CD4-positive, alpha-beta T cell (primary cell): ENCODE data around the gene MCRIP2. TPM values are rescaled to one million over a fixed set of nuclear protein-coding genes. Genes with fewer than 3 reads are reported as not detected.

Experiments used
- ATAC-seq: fragments of 200-7000 bp; cut with Tn5 transposase; one replicate; pipeline ENCODE4 v1.10.0; 2022; ENCODE audit warnings: mild to moderate bottlenecking; ENCODE audit not compliant: poor library complexity
- CTCF ChIA-PET: fragments of 350-600 bp; sonication (Branson Sonifier 250); formaldehyde crosslinking; loops from one replicate; lab custom pipeline; 2021; ENCODE audit warnings: antibody characterized with exemption, inconsistent platforms; lab: Charles Lee
- POLR2A ChIA-PET: fragments of 350-600 bp; sonication (Branson Sonifier 250); formaldehyde crosslinking; loops from one replicate; lab custom pipeline; 2021; ENCODE audit warnings: antibody characterized with exemption, inconsistent platforms; lab: Charles Lee
- DNase-seq, 14 experiments: peaks; one replicate each; pipeline ENCODE4 v3.0.0-alpha.2; 2013 to 2020; ENCODE audit warnings: mixed read lengths in 2 of 14
- H3K27ac ChIP-seq, 2 donors: one replicate each; pipeline versions ENCODE4 v1.5.1 to v1.7.0; 2013; ENCODE audit warnings: low read length in 2 of 2, low read depth in 1 of 2, mild to moderate bottlenecking in 1 of 2
- H3K27me3 ChIP-seq, 2 experiments: 1 replicate in 1 of 2; 2 replicates in 1 of 2; pipeline versions ENCODE4 v1.6.1 to v1.7.0; 2013; ENCODE audit warnings: low read length in 2 of 2, control low read depth in 1 of 2, mild to moderate bottlenecking in 1 of 2, moderate library complexity in 1 of 2; ENCODE audit not compliant: insufficient read depth in 2 of 2, control insufficient read depth in 1 of 2
- H3K36me3 ChIP-seq: one replicate; pipeline ENCODE4 v1.6.1; 2013; ENCODE audit warnings: low read length, control low read depth; ENCODE audit not compliant: insufficient read depth
- H3K4me1 ChIP-seq: one replicate; pipeline ENCODE4 v1.6.1; 2013; ENCODE audit warnings: low read length, control low read depth; ENCODE audit not compliant: insufficient read depth
- H3K4me3 ChIP-seq: one replicate; pipeline ENCODE4 v1.5.1; 2013; ENCODE audit warnings: mild to moderate bottlenecking, low read length, moderate library complexity
- H3K9me3 ChIP-seq, 2 experiments: 1 replicate in 1 of 2; 2 replicates in 1 of 2; pipeline versions ENCODE4 v1.6.1 to v1.7.0; 2013; ENCODE audit warnings: low read length in 2 of 2, mild to moderate bottlenecking in 2 of 2, control low read depth in 1 of 2, moderate library complexity in 1 of 2; ENCODE audit not compliant: control insufficient read depth in 1 of 2, insufficient read depth in 1 of 2
- H3K27ac Mint-ChIP-seq: one replicate; pipeline ENCODE4 v1.8.0; 2020; ENCODE audit warnings: mixed read lengths
- H3K27me3 Mint-ChIP-seq: one replicate; pipeline ENCODE4 v1.8.0; 2021; ENCODE audit warnings: mixed read lengths
- H3K36me3 Mint-ChIP-seq: one replicate; pipeline ENCODE4 v1.8.0; 2021; ENCODE audit warnings: low read depth, mixed read lengths
- H3K4me1 Mint-ChIP-seq: one replicate; pipeline ENCODE4 v1.8.0; 2021; ENCODE audit warnings: low read depth, mixed read lengths
- H3K4me3 Mint-ChIP-seq: one replicate; pipeline ENCODE4 v1.8.0; 2020; ENCODE audit warnings: mild to moderate bottlenecking, mixed read lengths
- H3K9me3 Mint-ChIP-seq: one replicate; pipeline ENCODE4 v1.8.0; 2020; ENCODE audit warnings: mixed read lengths
- CTCF ChIP-seq: fragments of 200-600 bp; IDR thresholded peaks from one replicate; pipeline ENCODE4 v1.8.0; 2022; ENCODE audit warnings: antibody characterized with exemption, mild to moderate bottlenecking
- intact Hi-C, 2 experiments: fragments of 100-400 bp; cut with DNase I in 1 of 2; cut with micrococcal nuclease in 1 of 2; formaldehyde crosslinking; loops; one replicate each; pipeline versions ENCODE4 v1.15.1 to v1.9.0; 2023 to 2025; cut with DNase I, micrococcal nuclease
- total RNA-seq, 174 experiments: library from RNA in 2 of 174; stranded (reverse) in 2 of 174; gene quantifications; one replicate each; pipeline ENCODE4 v1.2.3 and lab custom pipeline; 2021 to 2026

The MCRIP2 gene
- total RNA-seq, 2 experiments from 2014 or later = 11.4 to 14.6 TPM

- no peaks in the 10 kb centered on the region for H3K36me3 Mint-ChIP-seq
- intact Hi-C loops = no loop called here
- no peaks in the 10 kb centered on the region for H3K9me3 ChIP-seq
- ATAC-seq (no peak), DNase-seq (no peak)
- no peaks in the 10 kb centered on the region for H3K9me3 Mint-ChIP-seq
- ChIA-PET CTCF (no interaction called here), POLR2A (no interaction called here)
- no peaks in the 10 kb centered on the region for H3K4me1 Mint-ChIP-seq
- no peaks in the 10 kb centered on the region for H3K27me3 ChIP-seq
- no peak overlapping the region for H3K4me3 Mint-ChIP-seq
- no peak for TF ChIP-seq CTCF
- H3K4me3 ChIP-seq = no peak overlapping the region
- H3K27me3 Mint-ChIP-seq = no peaks in the 10 kb centered on the region
- no peak overlapping the region for H3K27ac Mint-ChIP-seq
- peaks cover 3% of the 10 kb centered on the region for H3K36me3 ChIP-seq
- H3K4me1 ChIP-seq = no peaks in the 10 kb centered on the region
- H3K27ac ChIP-seq = no peak overlapping the region
These were observed 24.7 kb upstream of the MCRIP2 start for GRCh38 chr16:616733-617586.

- H3K9me3 Mint-ChIP-seq = no peaks in the 10 kb centered on the region
- no peak overlapping the region for H3K4me3 Mint-ChIP-seq
- no peaks in the 10 kb centered on the region for H3K27me3 ChIP-seq
- H3K36me3 Mint-ChIP-seq = no peaks in the 10 kb centered on the region
- intact Hi-C loops = no loop called here
- no peak for DNase-seq
- no peak overlapping the region for H3K4me3 ChIP-seq
- ATAC-seq = no peak
- no peak for TF ChIP-seq CTCF
- no peaks in the 10 kb centered on the region for H3K4me1 Mint-ChIP-seq
- no peak overlapping the region for H3K27ac ChIP-seq
- H3K27me3 Mint-ChIP-seq = no peaks in the 10 kb centered on the region
- ChIA-PET POLR2A (no interaction called here), CTCF (no interaction called here)
- no peaks in the 10 kb centered on the region for H3K9me3 ChIP-seq
- peaks cover 3% of the 10 kb centered on the region for H3K36me3 ChIP-seq
- H3K27ac Mint-ChIP-seq = no peak overlapping the region
- no peaks in the 10 kb centered on the region for H3K4me1 ChIP-seq
These were observed 23.8 kb upstream of the MCRIP2 start for GRCh38 chr16:617855-618254.

GRCh38 chr16:619476-620100, 22.0 kb upstream of the MCRIP2 start:
- H3K4me3 Mint-ChIP-seq = no peak overlapping the region
- no peak overlapping the region for H3K27ac Mint-ChIP-seq
- intact Hi-C loops = no loop called here
- Histone ChIP-seq H3K27ac (no peak overlapping the region), H3K36me3 (peaks cover 3% of the 10 kb centered on the region), H3K4me3 (no peak overlapping the region), H3K27me3 (no peaks in the 10 kb centered on the region), H3K9me3 (no peaks in the 10 kb centered on the region), H3K4me1 (no peaks in the 10 kb centered on the region)
- ChIA-PET CTCF (no interaction called here), POLR2A (no interaction called here)
- no peaks in the 10 kb centered on the region for H3K4me1 Mint-ChIP-seq
- ATAC-seq (no peak), DNase-seq (no peak)
- no peaks in the 10 kb centered on the region for H3K9me3 Mint-ChIP-seq
- H3K36me3 Mint-ChIP-seq = no peaks in the 10 kb centered on the region
- no peaks in the 10 kb centered on the region for H3K27me3 Mint-ChIP-seq
- no peak for TF ChIP-seq CTCF
